Endothelial cell of umbilical vein (primary cell): ENCODE data around the gene TNIK. TPM values are rescaled to one million over a fixed set of nuclear protein-coding genes. Genes with fewer than 3 reads are reported as not detected.

ENCODE experiments used
- BruUV-seq: library from RNA; stranded (reverse); fragments of 400-500 nt; replicated peaks from 2 replicates; lab custom pipeline; 2021; lab: Mats Ljungman, UMichigan
- CTCF ChIA-PET: fragments of 300-600, 350-600 bp; sonication (Branson Sonifier 250); formaldehyde crosslinking; loops from one replicate; lab custom pipeline; 2021; ENCODE audit warnings: antibody characterized with exemption, inconsistent platforms; lab: Charles Lee
- POLR2A ChIA-PET: fragments of 300-600, 350-600 bp; sonication (Branson Sonifier 250); formaldehyde crosslinking; loops from one replicate; lab custom pipeline; 2021; ENCODE audit warnings: antibody characterized with exemption, inconsistent platforms; lab: Charles Lee
- DNase-seq: peaks from one replicate; pipeline ENCODE4 v3.0.0-alpha.2; 2011; ENCODE audit warnings: low read depth, low spot score
- FAIRE-seq: peaks from 2 replicates; lab custom pipeline; 2011; peaks lifted over from hg19 to GRCh38; lab: Jason Lieb, UNC
- H2AFZ ChIP-seq: 2 replicates; pipeline ENCODE4 v1.6.0; 2012; ENCODE audit warnings: low read depth, low read length, control low read depth, inconsistent platforms
- H3K27ac ChIP-seq: 2 replicates; pipeline ENCODE4 v1.5.1; 2011; ENCODE audit warnings: low read depth, mild to moderate bottlenecking, control low read depth, low read length, moderate library complexity; ENCODE audit not compliant: insufficient read depth
- H3K27me3 ChIP-seq, 2 experiments: 2 replicates each; pipeline versions ENCODE4 v1.6.0 to v1.6.1; 2011; ENCODE audit warnings: low read length in 2 of 2, mixed read lengths in 1 of 2; ENCODE audit not compliant: control insufficient read depth in 2 of 2, insufficient read depth in 2 of 2
- H3K36me3 ChIP-seq, 2 experiments: 2 replicates in 1 of 2; 3 replicates in 1 of 2; pipeline ENCODE4 v1.5.1; 2011; ENCODE audit warnings: low read length in 2 of 2, mild to moderate bottlenecking in 1 of 2, moderate library complexity in 1 of 2; ENCODE audit not compliant: control insufficient read depth in 2 of 2, insufficient read depth in 2 of 2; ENCODE audit errors: extremely low read depth in 1 of 2
- H3K4me1 ChIP-seq: 3 replicates; pipeline ENCODE4 v1.5.1; 2011; ENCODE audit warnings: mild to moderate bottlenecking, low read length; ENCODE audit not compliant: control insufficient read depth, insufficient read depth; ENCODE audit errors: extremely low read depth
- H3K4me2 ChIP-seq: 2 replicates; pipeline ENCODE4 v1.6.1; 2011; ENCODE audit warnings: low read length, control low read depth, mixed read lengths; ENCODE audit not compliant: insufficient read depth
- H3K4me3 ChIP-seq, 3 experiments: fragments of 200-600 bp in 1 of 3; sonication (generic), shearing (Covaris generic) in 1 of 3; replicated peaks in 1 of 3; 2 replicates each; pipeline ENCODE4 v1.5.1; 2011 to 2016; ENCODE audit warnings: control low read depth in 3 of 3, low read length in 3 of 3, mild to moderate bottlenecking in 2 of 3, inconsistent platforms in 1 of 3, low read depth in 1 of 3, moderate library complexity in 1 of 3; ENCODE audit not compliant: insufficient read depth in 1 of 3
- H3K79me2 ChIP-seq: 2 replicates; pipeline ENCODE4 v1.6.0; 2012; ENCODE audit warnings: low read length, inconsistent platforms; ENCODE audit not compliant: control insufficient read depth, insufficient read depth
- H3K9ac ChIP-seq: replicated peaks from 2 replicates; pipeline ENCODE3; 2011; ENCODE audit warnings: low read length, control low read depth; ENCODE audit not compliant: insufficient read depth; ENCODE audit errors: extremely low read depth
- H3K9me1 ChIP-seq: replicated peaks from 3 replicates; pipeline ENCODE4 v1.6.0; 2011; ENCODE audit warnings: mild to moderate bottlenecking, low read length; ENCODE audit not compliant: control insufficient read depth, insufficient read depth; ENCODE audit errors: extremely low read depth
- H3K9me3 ChIP-seq: replicated peaks from 2 replicates; pipeline ENCODE4 v1.5.1; 2012; ENCODE audit warnings: low read length, inconsistent platforms; ENCODE audit not compliant: control insufficient read depth, insufficient read depth
- H4K20me1 ChIP-seq: replicated peaks from 2 replicates; pipeline ENCODE3; 2011; ENCODE audit warnings: mild to moderate bottlenecking, low read length; ENCODE audit not compliant: control insufficient read depth, insufficient read depth; ENCODE audit errors: extremely low read depth
- CTCF ChIP-seq, 2 donors: IDR thresholded peaks; 1 replicate in 1 of 2; 2 replicates in 1 of 2; pipeline ENCODE4 v1.5.1; 2011; ENCODE audit warnings: low read length in 2 of 2, mild to moderate bottlenecking in 2 of 2, moderate library complexity in 2 of 2, control low read depth in 1 of 2, inconsistent platforms in 1 of 2, low read depth in 1 of 2; ENCODE audit not compliant: insufficient read depth in 1 of 2; ENCODE audit errors: extremely low read depth in 1 of 2
- EZH2 ChIP-seq: IDR thresholded peaks from 2 replicates; pipeline ENCODE4 v1.6.1; 2012; ENCODE audit warnings: borderline replicate concordance, low read depth, mild to moderate bottlenecking, moderate library complexity, low read length, inconsistent platforms; ENCODE audit not compliant: severe bottlenecking
- FOS ChIP-seq: IDR thresholded peaks from 2 replicates; pipeline ENCODE4 v1.6.1; 2011; ENCODE audit warnings: mild to moderate bottlenecking, low read length, moderate library complexity, borderline replicate concordance; ENCODE audit not compliant: insufficient read depth
- GATA2 ChIP-seq: IDR thresholded peaks from 2 replicates; pipeline ENCODE4 v1.7.0; 2011; ENCODE audit warnings: low read depth, mild to moderate bottlenecking, moderate library complexity, mixed read lengths, low read length; ENCODE audit not compliant: insufficient read length, insufficient read depth
- JUN ChIP-seq: IDR thresholded peaks from 2 replicates; pipeline ENCODE4 v1.6.1; 2011; ENCODE audit warnings: borderline replicate concordance, low read depth; ENCODE audit not compliant: insufficient read length, insufficient read depth
- MAX ChIP-seq: IDR thresholded peaks from 2 replicates; pipeline ENCODE4 v1.6.1; 2011; ENCODE audit not compliant: insufficient read depth, insufficient read length
- MYC ChIP-seq: IDR thresholded peaks from one replicate; pipeline ENCODE4 v1.6.1; 2011; ENCODE audit warnings: mild to moderate bottlenecking, low read depth, low read length
- POLR2A ChIP-seq: IDR thresholded peaks from 2 replicates; pipeline ENCODE4 v1.6.1; 2012; ENCODE audit warnings: low read depth, mild to moderate bottlenecking, control low read depth, low read length
- POLR2AphosphoS5 ChIP-seq: IDR thresholded peaks from 2 replicates; pipeline ENCODE4 v1.6.1; 2012; ENCODE audit warnings: low read depth, mild to moderate bottlenecking, control low read depth, low read length, moderate library complexity; ENCODE audit not compliant: insufficient read depth
- dilution Hi-C: fragments of 300-500 bp; cut with MboI; formaldehyde crosslinking; loops from one replicate; pipeline ENCODE4 v1.15.0; 2019; ENCODE audit warnings: low sequenced_read_pairs; ENCODE audit not compliant: extremely low pct_ligation_motif_present
- intact Hi-C: fragments of 100-400 bp; cut with micrococcal nuclease; formaldehyde crosslinking; loops from one replicate; pipeline ENCODE4 v1.10.0; 2022
- polyA plus RNA-seq, 4 experiments: library from polyadenylated mRNA; depleted of rRNA in 3 of 4; stranded (reverse) in 3 of 4; unstranded in 1 of 4; fragments of >200 nt; gene quantifications; 2 replicates each; pipeline versions ENCODE4 v1.2.1 to v1.2.3, GENCODE V29; 2011 to 2012; ENCODE audit warnings: missing spikeins in 1 of 4
- total RNA-seq: library from RNA; stranded (reverse); gene quantifications from 2 replicates; pipeline ENCODE4 v1.2.3, GENCODE V29; 2021

The TNIK gene
- total and polyA plus RNA-seq, 2 donors (not counting 3 experiments of a cell fraction or from before 2014, with no cell fraction given) = 10.9 to 39.7 TPM

GRCh38 chr3:171315101-171315500 is 145.1 kb downstream of the TNIK start:
- H3K36me3 ChIP-seq = no peaks in the 10 kb centered on the region
- no peak overlapping the region for H3K4me3 ChIP-seq
- DNase-seq (no peak), FAIRE-seq (no peak)
- no TSS peak for BruUV-seq
- dilution Hi-C loops = no loop called here
- ChIA-PET POLR2A (no interaction called here), CTCF (no interaction called here)
- no peak overlapping the region for H3K27ac ChIP-seq
- intact Hi-C loops = no loop called here
- H3K9me3 ChIP-seq = no peaks in the 10 kb centered on the region
- no peaks in the 10 kb centered on the region for H4K20me1 ChIP-seq
- TF ChIP-seq GATA2 (no peak), MAX (no peak), MYC (no peak), POLR2AphosphoS5 (no peak), FOS (no peak), EZH2 (no peak), POLR2A (no peak), CTCF (IDR thresholded peaks at IDR 0.05; ENCODE audit: extremely low read depth in 1 of 2, insufficient read depth in 1 of 2, low read depth in 1 of 2, low read length in 2 of 2) (no peak), JUN (no peak)
- no peak overlapping the region for H2AFZ ChIP-seq
- no peak overlapping the region for H3K9ac ChIP-seq
- no peak overlapping the region for H3K4me2 ChIP-seq
- H3K4me1 ChIP-seq = peaks cover 19% of the 10 kb centered on the region
- no peaks in the 10 kb centered on the region for H3K9me1 ChIP-seq
- H3K27me3 ChIP-seq = no peaks in the 10 kb centered on the region
- peaks cover 4% of the 10 kb centered on the region for H3K79me2 ChIP-seq
